ENCODE measurements around the gene TMED3.
"Not testable (repeated sequence)": the region's sequence is repeated elsewhere in the genome, so short reads cannot be mapped to it uniquely, and the experiment has no call there.

Gene TMED3

DNA sequence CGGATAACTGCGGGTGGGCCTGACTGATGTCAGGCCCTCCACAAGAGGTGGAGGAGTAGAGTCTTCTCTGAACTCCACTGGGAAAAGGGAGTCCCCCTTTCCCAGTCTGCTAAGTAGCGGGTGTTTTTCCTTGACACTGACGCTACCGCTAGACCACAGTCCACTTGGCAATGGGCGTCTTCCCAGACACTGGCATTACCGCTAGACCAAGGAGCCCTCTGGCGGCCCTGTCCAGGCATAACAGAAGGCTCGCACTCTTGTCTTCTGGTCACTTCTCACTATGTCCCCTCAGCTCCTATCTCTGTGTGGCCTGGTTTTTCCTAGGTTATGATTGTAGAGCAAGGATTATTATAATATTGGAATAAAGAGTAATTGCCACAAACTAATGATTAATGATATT, 9.1 kb downstream of the TMED3 start:
- not testable (repeated sequence) for DNase-seq

DNA sequence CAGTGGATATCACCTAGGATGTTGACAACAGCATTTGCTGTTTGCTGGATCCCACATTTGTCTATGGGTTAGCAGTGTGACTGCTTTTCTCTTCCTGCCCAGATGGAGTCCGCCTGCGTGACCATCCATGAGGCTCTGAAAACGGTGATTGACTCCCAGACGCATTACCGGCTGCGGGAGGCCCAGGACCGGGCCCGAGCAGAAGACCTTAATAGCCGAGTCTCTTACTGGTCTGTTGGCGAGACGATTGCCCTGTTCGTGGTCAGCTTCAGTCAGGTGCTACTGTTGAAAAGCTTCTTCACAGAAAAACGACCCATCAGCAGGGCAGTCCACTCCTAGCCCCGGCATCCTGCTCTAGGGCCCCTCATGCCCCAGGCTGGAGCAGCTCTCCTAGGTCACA, 11.0 kb downstream of the TMED3 start:
- no peak for DNase-seq

DNA sequence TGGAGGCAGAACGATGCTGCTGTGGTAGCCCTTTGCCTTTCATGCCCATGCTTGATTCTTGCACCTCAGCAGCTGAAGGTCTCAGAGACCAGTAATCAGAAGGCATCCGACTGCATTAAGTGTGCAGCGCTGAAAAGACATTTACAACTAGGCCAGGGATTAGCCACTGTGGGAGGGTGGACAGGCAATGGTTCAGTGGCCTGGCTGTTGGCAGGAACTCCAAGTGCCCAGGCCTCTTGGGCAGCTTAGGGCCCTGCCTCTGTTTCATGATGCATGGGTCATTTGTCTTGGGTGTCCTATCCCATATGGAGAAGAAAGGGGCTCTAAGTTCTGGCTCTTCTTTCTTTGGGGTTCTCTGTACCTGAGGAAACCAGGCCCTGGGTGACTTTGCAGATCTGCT, 11.4 kb downstream of the TMED3 start:
- no peak for DNase-seq

DNA sequence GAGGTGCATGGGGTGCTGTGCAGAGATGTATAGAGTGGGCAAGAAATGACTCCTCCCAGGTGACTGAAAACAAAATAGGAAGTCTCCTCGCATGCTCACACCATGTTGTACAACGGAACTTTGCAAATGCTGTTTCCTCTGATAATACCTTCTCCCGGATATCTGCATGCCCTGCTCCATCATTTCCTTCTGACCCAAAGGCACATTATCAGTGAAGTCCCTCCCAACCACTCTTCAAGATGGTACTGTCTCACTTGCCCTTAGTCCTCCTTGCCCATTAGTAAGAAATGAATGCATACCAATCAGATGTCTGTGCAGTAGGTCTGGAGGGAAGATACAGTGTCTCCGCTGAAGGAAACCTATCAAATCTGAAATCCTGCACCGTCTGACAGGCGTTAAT, 12.0 kb downstream of the TMED3 start:
- DNase-seq, result no peak

DNA sequence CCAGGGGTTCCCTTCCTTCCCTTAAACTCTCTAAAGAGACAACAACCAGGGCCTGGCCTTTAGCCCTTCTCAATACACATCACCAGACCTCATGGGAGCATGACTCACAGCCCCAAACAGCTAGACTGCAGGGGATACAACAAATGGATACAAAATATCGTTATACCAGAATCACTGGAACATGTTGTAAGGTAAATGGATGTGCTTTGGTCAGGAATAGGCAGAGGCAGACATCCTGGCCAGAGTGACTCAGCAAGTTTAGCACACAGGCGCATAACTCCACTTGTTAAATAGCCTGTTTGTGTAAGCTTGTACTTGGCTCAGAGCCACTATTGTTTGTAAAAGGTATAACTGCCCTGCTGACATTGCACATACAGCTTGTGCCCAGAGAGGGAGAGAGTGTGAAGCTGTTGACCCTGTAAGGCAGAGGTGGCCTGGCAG, 18.3 kb downstream of the TMED3 start:
- DNase-seq, result no peak

DNA sequence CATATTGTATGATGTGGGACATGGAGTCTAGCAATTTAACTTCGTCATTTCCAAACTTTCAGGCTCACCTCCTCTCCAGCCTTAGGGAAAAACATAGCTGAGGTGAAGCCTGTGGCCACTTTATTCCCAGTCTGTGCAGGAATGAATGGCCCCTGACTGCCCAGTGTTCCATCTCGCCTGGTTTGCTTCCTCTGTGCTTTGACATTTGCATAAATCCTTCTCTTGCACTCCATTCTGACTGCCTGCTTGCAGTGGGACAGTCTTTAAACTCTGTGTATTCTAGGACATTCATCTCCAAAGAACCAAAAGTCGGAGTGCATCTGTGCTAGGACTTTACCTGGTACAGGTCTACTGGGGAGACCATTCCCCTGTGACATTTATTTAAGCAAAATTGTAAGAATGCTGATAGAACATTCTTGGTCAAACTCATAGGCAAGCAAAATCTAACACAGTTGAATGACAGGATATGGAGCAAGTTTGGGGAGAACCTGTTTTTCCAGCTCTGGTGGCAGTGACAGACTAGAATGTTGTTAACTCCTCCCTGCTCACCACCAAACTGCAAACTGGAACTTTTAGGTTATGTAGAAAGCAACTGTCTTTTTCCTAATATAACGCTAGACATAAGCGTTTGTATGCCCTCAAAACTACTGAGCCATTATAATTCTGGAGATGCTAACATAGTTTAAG, 22.1 kb downstream of the TMED3 start:
- no peak for DNase-seq

DNA sequence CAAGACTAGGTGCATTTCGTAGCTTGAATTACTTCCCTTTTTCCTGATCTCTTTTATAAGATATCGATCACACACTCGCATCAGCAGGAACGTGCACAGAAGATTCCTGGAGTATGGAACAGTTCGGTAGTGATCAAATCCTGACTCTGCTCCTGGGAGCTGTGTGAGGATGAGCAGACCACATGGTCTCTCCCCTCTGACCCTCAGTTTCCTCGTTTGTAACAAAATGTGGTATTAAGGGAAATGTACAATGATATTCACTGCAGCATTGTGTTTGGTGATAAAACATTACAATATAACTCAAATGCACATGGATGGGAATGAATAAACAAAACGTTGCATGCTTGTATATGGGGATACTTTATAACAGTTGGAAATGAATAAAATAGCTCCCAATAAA, 26.7 kb downstream of the TMED3 start:
- no peak for DNase-seq

DNA sequence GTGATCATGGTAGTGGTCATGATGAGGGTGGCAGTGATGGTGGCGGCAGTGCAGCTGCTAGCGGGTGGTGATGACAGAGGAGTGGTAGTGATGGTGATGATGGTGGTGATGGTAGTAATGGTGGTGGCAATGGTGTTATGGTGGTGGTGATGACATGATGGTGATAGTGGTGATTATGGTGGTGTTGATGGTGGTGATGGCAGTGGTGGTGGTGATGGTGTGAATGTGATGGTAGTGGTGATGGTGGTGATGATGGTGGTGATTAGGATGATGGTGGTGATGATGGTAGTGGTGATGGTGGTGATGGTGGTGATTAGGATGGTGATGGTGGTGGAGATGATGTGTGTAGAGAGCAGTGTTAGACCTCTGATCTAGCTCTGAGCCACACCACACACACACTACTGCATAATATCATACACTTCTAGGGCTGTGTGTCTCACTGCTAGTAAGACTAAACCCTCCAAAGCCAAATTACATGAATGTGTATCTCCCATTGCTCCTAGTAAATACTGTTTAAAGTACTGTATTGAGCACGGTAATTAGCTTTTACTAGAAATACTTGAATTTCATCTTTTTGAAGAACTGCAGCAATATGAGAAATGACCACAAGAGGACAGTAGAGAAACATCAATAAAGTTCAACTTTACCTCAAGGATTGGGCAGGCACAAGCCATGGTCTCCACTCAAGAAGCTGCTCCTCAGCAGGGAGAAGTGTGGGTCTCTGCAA, 28.8 kb downstream of the TMED3 start:
- no peak for DNase-seq

DNA sequence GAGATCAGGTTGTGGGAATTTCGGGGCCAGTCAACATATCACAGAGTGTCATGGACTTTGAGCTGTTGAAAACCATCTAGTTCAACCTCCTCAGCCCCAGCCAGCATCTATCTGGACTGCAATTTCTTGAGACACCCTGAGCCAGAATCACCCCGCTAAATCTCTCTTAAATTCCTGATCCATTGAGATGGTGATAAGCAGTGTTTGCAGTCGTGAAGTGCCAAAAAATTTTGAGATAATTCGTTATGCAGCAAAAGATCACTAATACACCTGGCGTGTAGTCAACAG, 29.3 kb downstream of the TMED3 start:
- DNase-seq, result no peak

DNA sequence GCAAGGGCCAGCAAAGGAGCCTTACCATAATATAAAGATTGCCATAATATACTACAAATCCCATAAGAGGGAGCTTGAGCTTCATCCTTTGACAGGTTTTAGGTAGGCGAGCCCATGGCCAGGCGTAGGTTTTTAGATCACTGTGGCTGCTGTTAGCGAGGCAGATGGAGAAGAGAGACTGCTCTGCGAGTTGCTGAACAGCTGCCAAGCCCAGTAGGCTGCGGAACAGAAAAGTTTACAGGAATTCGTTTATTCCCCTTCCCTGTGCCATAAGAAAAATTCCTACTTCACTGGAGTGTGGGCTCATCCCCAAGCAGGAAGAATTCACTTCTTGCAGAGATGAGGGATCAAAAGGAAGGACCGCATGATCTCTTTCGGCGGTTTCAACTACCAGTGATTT, 30.5 kb downstream of the TMED3 start:
- DNase-seq, result no peak

DNA sequence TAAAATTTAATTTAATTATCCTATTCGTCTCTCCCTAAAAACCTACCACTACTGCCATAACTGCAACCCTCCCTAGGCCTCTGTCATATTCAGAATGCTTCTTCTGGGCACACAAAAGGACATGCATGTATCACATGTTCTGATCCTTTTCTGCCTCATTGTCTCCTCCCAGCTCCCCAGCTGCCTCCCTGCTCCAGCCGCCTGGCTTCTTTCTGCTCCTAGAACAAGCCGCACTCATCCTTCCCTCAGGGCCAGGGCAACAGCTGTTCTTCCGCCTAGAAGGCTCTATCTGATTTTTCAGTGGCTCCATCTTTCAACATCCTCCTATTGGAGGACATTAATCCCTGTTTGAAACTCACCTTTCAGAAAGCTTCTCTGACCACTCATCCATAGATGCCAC, 38.6 kb downstream of the TMED3 start:
- DNase-seq, result no peak

DNA sequence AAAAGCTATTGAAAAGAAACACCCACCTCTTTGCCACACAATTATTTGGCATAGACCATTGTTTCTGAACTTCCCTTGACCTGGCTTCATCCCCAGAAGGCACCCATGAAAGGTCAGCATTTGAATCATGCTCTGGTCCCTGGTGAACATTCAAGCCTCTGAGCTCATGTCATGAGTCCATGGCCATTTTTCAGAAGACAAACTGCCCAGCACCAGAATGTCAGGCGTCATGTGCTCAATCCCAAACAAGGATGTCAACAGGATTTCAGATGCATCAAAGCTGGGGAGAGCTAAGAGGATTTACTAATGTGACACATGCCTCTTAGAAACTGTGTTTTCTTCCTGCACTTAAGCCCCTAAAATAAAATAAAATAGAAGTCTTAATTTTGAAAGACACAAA, 41.3 kb downstream of the TMED3 start:
- no peak for DNase-seq

DNA sequence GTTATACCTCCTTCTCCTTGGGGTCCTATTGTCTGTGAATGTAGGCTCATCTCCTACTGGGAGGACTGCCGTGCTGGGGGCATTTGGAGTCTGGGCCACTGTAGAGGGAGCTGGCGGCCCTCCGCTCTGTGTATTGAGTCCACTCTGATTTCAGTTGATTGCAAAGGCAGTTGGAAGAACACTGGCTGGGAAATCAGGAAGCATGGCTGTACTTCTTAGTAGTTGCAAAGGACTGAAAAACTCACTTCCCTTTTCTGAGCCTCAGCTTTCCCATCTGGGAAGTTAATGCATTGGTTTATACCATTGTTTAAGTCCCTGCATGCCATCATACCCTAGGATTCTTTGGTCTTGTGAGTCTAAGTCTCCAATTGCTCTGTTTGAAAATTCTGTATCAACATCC, 46.7 kb downstream of the TMED3 start:
- no peak for DNase-seq

DNA sequence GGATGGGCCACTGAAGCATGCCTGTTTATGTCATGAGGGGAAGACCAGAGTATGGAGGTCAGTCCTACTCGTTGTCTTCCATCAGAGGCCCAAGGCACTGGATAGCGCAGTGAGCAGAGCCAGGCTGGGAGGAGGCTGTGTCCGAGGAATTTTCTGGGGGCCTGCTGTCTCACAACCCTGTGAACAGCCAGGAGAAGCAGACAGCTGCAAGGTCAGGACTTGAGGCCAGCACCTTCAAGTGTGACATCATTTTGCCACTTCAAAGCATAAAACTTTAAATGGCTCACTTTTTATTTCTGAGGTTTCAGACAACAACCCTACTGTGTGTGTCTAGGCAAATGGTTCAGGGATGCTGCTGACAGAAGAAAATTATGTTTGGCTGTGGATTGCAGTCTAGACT, 47.2 kb downstream of the TMED3 start:
- no peak for DNase-seq

DNA sequence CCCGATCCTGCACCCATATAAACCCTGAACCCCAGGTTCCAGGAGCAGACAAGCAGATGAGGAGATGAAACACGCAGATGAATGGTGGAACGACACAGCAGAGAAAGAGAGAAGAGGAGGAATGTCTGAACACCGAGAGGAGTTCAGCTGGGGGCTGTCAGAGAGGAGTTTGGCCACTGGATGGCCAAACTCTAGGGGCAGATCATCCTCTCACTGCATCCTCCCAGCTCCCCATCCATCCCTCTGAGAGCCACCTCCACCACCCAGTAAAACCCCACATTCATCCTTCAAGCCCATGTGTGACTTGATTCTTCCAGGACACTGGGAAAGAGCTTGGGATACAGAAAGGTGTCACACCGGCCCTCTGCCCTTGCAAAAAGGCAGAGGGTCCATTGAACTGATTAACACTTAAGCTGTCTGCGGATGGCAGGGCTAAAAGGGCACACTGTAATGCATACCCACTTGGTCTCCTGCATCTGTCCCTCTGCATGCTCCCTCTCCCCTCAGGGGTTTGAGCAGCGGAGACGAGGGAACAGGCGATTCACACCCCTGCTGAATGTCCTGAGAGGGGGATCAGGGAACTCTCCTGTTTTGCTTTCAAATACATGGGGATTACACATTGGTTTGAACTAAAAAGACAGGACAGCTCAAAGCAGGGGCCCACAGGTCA, 53.8 kb downstream of the TMED3 start:
- no peak for DNase-seq

DNA sequence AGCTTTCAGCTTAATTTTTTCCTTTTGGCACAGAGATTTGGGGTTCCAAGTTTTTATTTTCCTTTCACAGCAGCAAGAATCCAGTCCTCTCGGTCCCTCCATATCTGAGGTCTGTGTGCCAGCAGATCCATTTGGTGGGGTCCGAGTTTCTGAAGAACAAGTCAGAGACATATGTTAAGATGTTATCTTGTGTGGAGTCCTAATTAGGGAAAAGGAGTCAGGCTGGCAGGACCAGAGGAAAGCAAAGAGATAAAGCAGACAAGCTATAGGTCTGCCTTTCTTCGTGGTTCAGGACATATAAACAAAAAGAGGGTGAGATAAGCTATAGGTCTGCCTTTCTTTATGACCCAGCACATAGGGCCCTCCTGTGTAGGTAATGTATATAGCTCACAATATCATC, 54.9 kb downstream of the TMED3 start:
- no peak for DNase-seq

DNA sequence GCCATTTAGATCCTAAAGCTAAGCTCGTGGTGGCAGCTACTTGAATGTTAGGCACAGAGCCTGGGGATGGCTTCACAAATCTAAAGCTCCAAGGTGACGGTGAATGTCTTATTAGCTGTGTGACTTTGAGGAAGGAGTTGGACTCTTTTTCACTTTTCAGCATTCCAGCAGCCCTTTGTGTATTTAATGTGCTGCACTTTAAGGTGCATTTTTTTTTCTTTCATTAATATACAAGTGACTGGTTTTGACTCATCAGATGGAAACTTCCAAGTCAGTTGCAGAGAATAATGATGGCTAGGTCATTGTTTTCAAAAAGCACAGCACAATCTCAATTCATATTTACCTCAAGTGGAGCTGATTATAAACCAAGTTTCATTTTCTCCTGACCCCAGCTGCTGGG, 55.8 kb downstream of the TMED3 start:
- DNase-seq, result no peak

DNA sequence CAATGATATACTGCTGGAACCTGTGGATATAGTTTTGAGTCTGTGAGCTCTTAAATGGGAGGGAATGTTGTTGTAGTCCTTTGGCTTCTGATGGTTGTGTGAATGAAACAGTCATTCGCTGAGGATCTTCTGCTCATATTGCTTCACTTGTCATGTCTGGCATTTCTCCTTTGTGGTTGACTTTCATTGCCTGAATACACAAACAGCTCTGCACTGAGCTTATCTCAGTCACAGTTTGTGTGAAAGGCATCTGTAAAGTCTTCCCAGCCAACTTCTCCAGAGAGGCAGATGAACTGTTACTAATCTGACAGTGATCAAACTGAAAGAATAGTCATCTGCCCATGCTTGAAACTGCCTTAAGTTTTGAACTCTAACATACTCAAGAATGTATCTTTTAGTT, 59.8 kb downstream of the TMED3 start:
- DNase-seq, result no peak

DNA sequence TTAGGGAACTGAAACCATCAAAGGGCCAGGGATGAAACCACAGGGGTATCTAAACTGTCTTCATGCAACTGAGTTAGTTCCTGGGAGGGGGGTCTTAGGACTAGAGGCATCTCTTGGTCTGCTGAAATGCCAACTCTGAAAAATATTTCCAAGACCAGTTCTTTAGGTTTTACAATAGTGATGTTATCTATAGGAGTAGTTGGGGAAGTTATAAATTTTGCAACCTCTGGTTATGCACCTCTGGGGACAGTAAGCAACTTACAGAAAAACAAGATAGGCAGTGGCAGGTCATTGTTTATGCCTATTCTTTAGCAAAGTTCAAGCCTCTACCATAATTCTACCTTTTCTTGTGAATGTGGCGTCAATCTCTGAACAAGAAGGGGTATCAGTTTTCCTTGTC, 60.7 kb downstream of the TMED3 start:
- DNase-seq, result no peak

DNA sequence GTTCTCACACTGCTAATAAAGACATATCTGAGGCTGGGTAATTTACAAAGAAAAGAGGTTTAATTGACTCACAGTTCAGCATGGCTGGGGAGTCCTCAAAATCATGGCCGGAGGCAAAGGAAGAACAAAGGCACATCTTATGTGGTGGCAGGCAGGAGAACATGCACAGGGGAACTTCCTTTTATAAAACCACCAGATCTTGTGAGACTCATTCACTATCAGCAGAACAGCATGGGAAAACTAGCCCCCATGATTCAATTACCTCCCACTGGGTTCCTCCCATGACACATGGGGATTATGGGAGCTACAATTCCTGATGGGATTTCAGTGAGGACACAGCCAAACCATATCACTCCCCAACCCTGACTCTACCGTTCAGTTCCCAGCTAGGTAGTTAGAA, 61.5 kb downstream of the TMED3 start:
- DNase-seq, result no peak

All from NCI-H774 (cell line).